Adipocyte (in vitro differentiated cells): ENCODE measurements around the gene KLHL21.
A peak's percentile ranks its signal among the peaks of the same experiment; 100 is the strongest.

Experiments
- DNase-seq: peaks from one replicate; pipeline ENCODE4 v3.0.0-alpha.2; 2015; ENCODE audit warnings: low read depth
- H3K27me3 ChIP-seq: replicated peaks from 2 replicates; pipeline ENCODE4 v1.7.0; 2013; ENCODE audit warnings: mild to moderate bottlenecking, low read length, moderate library complexity; ENCODE audit not compliant: control insufficient read depth, insufficient read depth
- H3K36me3 ChIP-seq: 2 replicates; pipeline ENCODE4 v1.7.0; 2013; ENCODE audit warnings: low read length, mild to moderate bottlenecking, moderate library complexity; ENCODE audit not compliant: control insufficient read depth, insufficient read depth, severe bottlenecking
- H3K4me1 ChIP-seq: 2 replicates; pipeline ENCODE4 v1.7.0; 2013; ENCODE audit warnings: mild to moderate bottlenecking, low read length, moderate library complexity; ENCODE audit not compliant: control insufficient read depth, insufficient read depth
- H3K4me3 ChIP-seq: 2 replicates; pipeline ENCODE4 v1.7.0; 2013; ENCODE audit warnings: mild to moderate bottlenecking, low read length, moderate library complexity
- H3K9ac ChIP-seq: 2 replicates; pipeline ENCODE4 v1.7.0; 2013; ENCODE audit warnings: mild to moderate bottlenecking, low read length, moderate library complexity
- H3K9me3 ChIP-seq: 2 replicates; pipeline ENCODE4 v1.7.0; 2013; ENCODE audit warnings: mild to moderate bottlenecking, low read length, moderate library complexity; ENCODE audit not compliant: control insufficient read depth

KLHL21 gene

DNA sequence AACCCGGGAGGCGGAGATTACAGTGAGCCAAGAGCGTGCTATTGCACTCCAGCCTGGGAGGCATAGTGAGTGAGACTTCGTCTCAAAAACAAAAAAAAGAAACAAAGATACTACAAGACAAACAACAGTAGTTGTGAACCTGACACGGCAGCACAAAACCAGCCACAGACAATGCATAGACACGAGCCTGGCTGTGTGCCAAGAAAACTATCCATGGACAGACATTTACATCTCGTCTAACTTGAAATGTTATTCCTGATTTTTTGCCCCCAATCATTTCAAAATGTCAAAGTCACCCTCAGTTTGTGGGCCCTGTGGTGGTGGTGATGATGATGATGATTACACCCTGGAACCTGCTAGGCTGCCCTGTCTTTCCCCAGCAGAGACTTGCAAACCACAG lies 6.3 kb downstream of the KLHL21 start:
- Histone ChIP-seq H3K36me3 (peaks cover 76% of the 10 kb centered on the region), H3K4me3 (peak overlapping the region; percentile 1), H3K9ac (no peak overlapping the region), H3K9me3 (no peaks in the 10 kb centered on the region), H3K4me1 (peaks cover 39% of the 10 kb centered on the region), H3K27me3 (no peaks in the 10 kb centered on the region)
- DNase-seq = no peak

DNA sequence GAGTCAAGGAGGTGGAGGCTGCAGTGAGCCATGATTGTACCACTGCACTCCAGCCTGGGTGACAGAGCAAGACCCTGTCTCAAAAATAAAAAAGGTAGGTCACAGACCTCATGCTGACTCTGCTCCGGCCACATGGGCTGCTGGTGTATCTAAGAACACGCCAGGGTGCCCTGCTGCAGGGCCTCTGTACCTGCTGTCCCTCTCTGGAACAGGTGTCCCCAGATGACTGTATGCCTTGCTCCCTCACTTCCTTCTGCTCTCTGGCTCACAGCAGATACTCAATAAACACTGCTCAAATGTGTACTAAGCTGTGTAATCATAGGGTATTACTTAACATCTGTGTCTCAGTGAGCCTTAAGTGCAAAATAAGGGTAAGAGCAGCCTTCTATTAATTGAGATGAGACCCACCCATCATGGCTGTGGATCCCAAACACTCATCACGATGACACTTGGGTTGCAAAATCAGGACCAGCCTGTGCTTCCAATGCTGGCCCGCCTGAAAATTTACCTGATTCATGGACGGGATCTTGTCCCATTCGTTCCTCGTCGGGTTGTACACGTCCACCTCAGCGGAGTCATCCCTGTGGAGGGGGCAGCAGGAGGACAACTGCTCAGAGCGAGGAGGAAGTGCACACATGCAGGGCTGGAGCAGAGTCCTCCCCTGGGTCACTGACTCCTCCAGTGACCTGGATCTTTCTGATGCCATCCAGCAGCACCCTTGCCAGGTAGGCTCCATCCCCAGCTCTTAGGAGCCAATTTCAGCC lies 7.5 kb downstream of the KLHL21 start:
- no peak for DNase-seq
- Histone ChIP-seq H3K36me3 (peaks cover 88% of the 10 kb centered on the region), H3K27me3 (no peaks in the 10 kb centered on the region), H3K4me3 (no peak overlapping the region), H3K4me1 (peaks cover 37% of the 10 kb centered on the region), H3K9me3 (no peaks in the 10 kb centered on the region), H3K9ac (no peak overlapping the region)

GRCh38 chr1:6593810-6594209 lies 8.9 kb downstream of the KLHL21 start:
- peaks cover 34% of the 10 kb centered on the region for H3K4me1 ChIP-seq
- H3K36me3 ChIP-seq = peaks cover 95% of the 10 kb centered on the region
- no peak for DNase-seq
- H3K9me3 ChIP-seq = no peaks in the 10 kb centered on the region
- H3K4me3 ChIP-seq = no peak overlapping the region
- no peaks in the 10 kb centered on the region for H3K27me3 ChIP-seq
- H3K9ac ChIP-seq = no peak overlapping the region

- peaks cover 31% of the 10 kb centered on the region for H3K4me1 ChIP-seq
- DNase-seq = no peak
- H3K9ac ChIP-seq = no peak overlapping the region
- no peak overlapping the region for H3K4me3 ChIP-seq
- peaks cover 94% of the 10 kb centered on the region for H3K36me3 ChIP-seq
- no peaks in the 10 kb centered on the region for H3K27me3 ChIP-seq
- no peaks in the 10 kb centered on the region for H3K9me3 ChIP-seq
Observed at GRCh38 chr1:6592865-6593593, 9.6 kb downstream of the KLHL21 start.

GRCh38 chr1:6592441-6592840 lies 10.2 kb downstream of the KLHL21 start:
- Histone ChIP-seq H3K9ac (no peak overlapping the region), H3K9me3 (no peaks in the 10 kb centered on the region), H3K4me3 (no peak overlapping the region), H3K36me3 (peaks cover 88% of the 10 kb centered on the region), H3K4me1 (peaks cover 25% of the 10 kb centered on the region), H3K27me3 (no peaks in the 10 kb centered on the region)
- no peak for DNase-seq

DNA sequence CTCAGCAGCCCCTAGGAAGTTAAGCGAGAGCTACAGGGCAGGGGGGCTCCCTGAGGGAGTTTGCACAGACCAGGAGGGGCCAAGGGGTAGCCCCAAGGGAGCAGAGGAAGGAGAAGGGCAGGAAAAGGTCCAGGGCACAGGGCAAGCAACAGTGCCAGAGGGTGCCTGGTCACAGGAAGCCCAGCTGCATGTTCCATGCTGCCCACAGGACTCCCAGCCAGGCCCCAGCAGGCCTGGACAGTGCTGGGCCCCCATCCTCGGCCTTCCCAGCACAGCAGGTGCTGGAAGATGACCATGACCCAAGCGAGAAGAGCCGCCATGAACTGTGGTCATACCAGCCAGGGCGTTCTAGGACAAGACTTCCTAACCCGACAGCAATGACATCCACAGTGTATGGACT lies 11.0 kb downstream of the KLHL21 start:
- Histone ChIP-seq H3K9ac (peak overlapping the region; percentile 21), H3K4me3 (no peak overlapping the region), H3K36me3 (peaks cover 80% of the 10 kb centered on the region), H3K9me3 (no peaks in the 10 kb centered on the region), H3K27me3 (no peaks in the 10 kb centered on the region), H3K4me1 (peaks cover 17% of the 10 kb centered on the region)
- no peak for DNase-seq

DNA sequence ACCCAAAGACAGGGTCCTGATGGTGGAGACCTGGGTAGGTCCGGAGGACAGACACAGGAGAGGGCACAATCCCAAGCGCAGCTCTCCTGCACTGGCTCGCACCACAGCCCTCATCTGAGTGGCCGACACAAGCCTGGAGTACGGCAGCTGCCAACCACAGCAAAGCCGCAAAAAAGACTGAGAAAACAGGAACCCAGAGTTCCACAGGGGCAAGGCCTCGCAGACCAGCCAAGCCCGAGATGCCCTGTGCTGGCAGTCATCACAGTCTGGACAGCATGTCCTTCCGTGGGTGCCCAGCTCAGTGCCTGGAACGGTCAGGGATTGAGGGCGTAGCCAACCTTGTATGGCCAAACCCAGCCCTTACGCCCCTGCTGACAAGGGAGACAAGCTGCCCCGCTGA lies 11.4 kb downstream of the KLHL21 start:
- Histone ChIP-seq H3K9me3 (no peaks in the 10 kb centered on the region), H3K4me3 (no peak overlapping the region), H3K36me3 (peaks cover 76% of the 10 kb centered on the region), H3K9ac (no peak overlapping the region), H3K27me3 (no peaks in the 10 kb centered on the region), H3K4me1 (peaks cover 12% of the 10 kb centered on the region)
- DNase-seq = no peak

GRCh38 chr1:6590046-6590445 lies 12.6 kb downstream of the KLHL21 start:
- H3K4me3 ChIP-seq = no peak overlapping the region
- H3K27me3 ChIP-seq = no peaks in the 10 kb centered on the region
- peaks cover 11% of the 10 kb centered on the region for H3K4me1 ChIP-seq
- H3K9me3 ChIP-seq = no peaks in the 10 kb centered on the region
- H3K9ac ChIP-seq = no peak overlapping the region
- peaks cover 64% of the 10 kb centered on the region for H3K36me3 ChIP-seq
- no peak for DNase-seq

- Histone ChIP-seq H3K9ac (peak overlapping the region; percentile 30), H3K4me3 (no peak overlapping the region), H3K36me3 (peaks cover 55% of the 10 kb centered on the region), H3K27me3 (no peaks in the 10 kb centered on the region), H3K9me3 (no peaks in the 10 kb centered on the region), H3K4me1 (peaks cover 11% of the 10 kb centered on the region)
- DNase-seq = peak; percentile 13
Observed at GRCh38 chr1:6588893-6589520, 13.7 kb downstream of the KLHL21 start.

GRCh38 chr1:6588128-6588892 lies 14.4 kb downstream of the KLHL21 start:
- Histone ChIP-seq H3K27me3 (no peaks in the 10 kb centered on the region), H3K4me1 (peaks cover 11% of the 10 kb centered on the region), H3K9me3 (no peaks in the 10 kb centered on the region), H3K36me3 (peaks cover 48% of the 10 kb centered on the region), H3K9ac (no peak overlapping the region), H3K4me3 (no peak overlapping the region)
- no peak for DNase-seq
